Measurements from ENCODE around the gene MUC2.

Gene MUC2

GRCh38 chr11:1036931-1037330 lies 37.7 kb upstream of the MUC2 start:
- no peak for DNase-seq (ENCODE audit: low read depth)
- no peak for TF ChIP-seq CTCF (IDR thresholded peaks at IDR 0.05; ENCODE audit: low read depth, low read length, missing control alignments)
- H3K4me3 ChIP-seq (ENCODE audit: low read depth, low read length): no peak overlapping the region

GRCh38 chr11:1037506-1038055 lies 37.1 kb upstream of the MUC2 start:
- DNase-seq (ENCODE audit: low read depth): no peak
- no peak overlapping the region for H3K4me3 ChIP-seq (ENCODE audit: low read depth, low read length)
- no peak for TF ChIP-seq CTCF (IDR thresholded peaks at IDR 0.05; ENCODE audit: low read depth, low read length, missing control alignments)

GRCh38 chr11:1038361-1038760 lies 36.3 kb upstream of the MUC2 start:
- H3K4me3 ChIP-seq (ENCODE audit: low read depth, low read length): no peak overlapping the region
- no peak for TF ChIP-seq CTCF (IDR thresholded peaks at IDR 0.05; ENCODE audit: low read depth, low read length, missing control alignments)
- no peak for DNase-seq (ENCODE audit: low read depth)

GRCh38 chr11:1038921-1039320 lies 35.8 kb upstream of the MUC2 start:
- no peak for TF ChIP-seq CTCF (IDR thresholded peaks at IDR 0.05; ENCODE audit: low read depth, low read length, missing control alignments)
- no peak for DNase-seq (ENCODE audit: low read depth)
- H3K4me3 ChIP-seq (ENCODE audit: low read depth, low read length): no peak overlapping the region

GRCh38 chr11:1039481-1040427 lies 34.9 kb upstream of the MUC2 start:
- no peak overlapping the region for H3K4me3 ChIP-seq (ENCODE audit: low read depth, low read length)
- no peak for DNase-seq (ENCODE audit: low read depth)
- no peak for TF ChIP-seq CTCF (IDR thresholded peaks at IDR 0.05; ENCODE audit: low read depth, low read length, missing control alignments)

- DNase-seq (ENCODE audit: low read depth): no peak
- H3K4me3 ChIP-seq (ENCODE audit: low read depth, low read length): no peak overlapping the region
Measured at GRCh38 chr11:1040428-1041148, 34.1 kb upstream of the MUC2 start.

More at GRCh38 chr11:1040428-1041148, 34.1 kb upstream of the MUC2 start:
- TF ChIP-seq CTCF (IDR thresholded peaks at IDR 0.05; ENCODE audit: low read depth, low read length, missing control alignments): no peak

All from GM12864 (cell line).